Testis (tissue), 3 donors: ENCODE data around the gene MEOX1. TPM values are rescaled to one million over a fixed set of nuclear protein-coding genes. Genes with fewer than 3 reads are reported as not detected.
A peak's percentile ranks its signal among the peaks of the same experiment; 100 is the strongest.

Experiments
- DNase-seq: peaks from one replicate; pipeline ENCODE4 v3.0.0-alpha.2; 2019
- H3K27ac ChIP-seq, 2 donors: fragments of 200-600 bp; sonication (generic); one replicate each; pipeline ENCODE4 v1.5.1; 2019
- H3K27me3 ChIP-seq: fragments of 200-600 bp; sonication (generic); one replicate; pipeline ENCODE4 v1.5.1; 2019
- H3K36me3 ChIP-seq: fragments of 200-600 bp; sonication (generic); one replicate; pipeline ENCODE4 v1.5.1; 2017; ENCODE audit warnings: low read depth; ENCODE audit errors: missing control alignments
- H3K4me1 ChIP-seq: fragments of 200-600 bp; sonication (generic); one replicate; pipeline ENCODE4 v1.5.1; 2019
- H3K4me3 ChIP-seq, 2 donors: fragments of 200-600 bp; sonication (generic); one replicate each; pipeline ENCODE4 v1.5.1; 2017 to 2019
- H3K9me3 ChIP-seq: fragments of 200-600 bp; sonication (generic); one replicate; pipeline ENCODE4 v1.5.1; 2017
- CTCF ChIP-seq, 3 experiments: fragments of 450-650 bp in 2 of 3; fragments of 200-600 bp in 1 of 3; sonication (generic) in 1 of 3; IDR thresholded peaks; one replicate each; pipeline ENCODE4 v1.5.1; 2016 to 2019; ENCODE audit warnings: antibody characterized with exemption in 3 of 3, mild to moderate bottlenecking in 2 of 3, moderate library complexity in 1 of 3
- POLR2A ChIP-seq: fragments of 450-650 bp; IDR thresholded peaks from one replicate; pipeline ENCODE4 v1.6.1; 2017; ENCODE audit warnings: antibody characterized with exemption, mild to moderate bottlenecking, moderate library complexity
- WGBS, 2 donors: methylation state at CpG; one replicate each; pipeline ENCODE4 v1.1.5; 2018; 5-methylcytosine and 5-hydroxymethylcytosine counted together
- intact Hi-C: fragments of 100-400 bp; cut with DNase I; formaldehyde crosslinking; loops from one replicate; pipeline ENCODE4 v1.15.1; 2023; ENCODE audit warnings: low total_unique reads
- polyA plus RNA-seq: library from polyadenylated mRNA; stranded (reverse); fragments of 350-450 nt; fragmentation: Illumina TruSeq; extraction: RNeasy Lipid Tissue Mini Kit (QIAGEN cat#74804); gene quantifications from one replicate; pipeline ENCODE4 v1.2.3, GENCODE V29; 2014; ENCODE audit warnings: low read depth, low replicate concordance; ENCODE audit not compliant: insufficient read depth
- total RNA-seq, 2 donors: library from RNA; depleted of rRNA; stranded (reverse); fragments of >200 nt; gene quantifications; one replicate each; pipeline ENCODE4 v1.2.3, GENCODE V29; 2016

Gene MEOX1
- total and polyA plus RNA-seq, 3 donors from 2014 or later, result 0.12 to 6.1 (median 2.8) TPM

DNA sequence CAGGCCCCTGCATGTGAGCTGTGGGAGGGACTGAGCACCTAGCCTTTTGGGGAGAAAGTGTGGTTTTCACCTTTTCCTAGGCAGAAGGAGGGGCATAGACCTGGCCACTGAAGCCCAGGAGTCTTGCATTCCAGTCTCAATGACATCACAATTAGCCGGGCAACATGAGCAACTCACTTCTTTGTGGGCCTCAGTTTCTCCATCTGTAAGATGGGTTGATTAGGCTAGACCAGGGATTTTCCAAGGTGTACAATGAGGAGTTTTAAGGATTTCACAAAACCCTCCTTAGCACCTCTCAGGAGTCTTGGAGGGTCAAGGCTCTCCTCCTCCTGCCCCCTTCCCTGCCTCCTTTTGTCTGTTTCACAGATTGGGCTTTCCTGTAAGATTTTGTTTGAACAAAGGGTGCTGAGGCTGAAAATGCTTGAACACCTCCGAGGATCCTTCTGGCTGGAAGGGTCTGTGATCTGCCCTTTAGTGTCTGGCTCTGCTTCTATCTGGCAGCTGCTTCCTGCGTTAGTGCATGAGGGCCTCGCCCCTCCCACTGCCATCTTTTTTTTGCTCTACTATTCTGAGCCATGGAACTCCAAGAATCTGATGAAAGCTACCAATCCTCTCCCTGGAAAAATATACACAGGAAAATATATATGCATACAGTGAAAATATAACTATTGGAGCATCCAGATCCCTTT, 63.2 kb downstream of the MEOX1 start:
- no peaks in the 10 kb centered on the region for H3K27me3 ChIP-seq
- intact Hi-C loops, result no loop called here
- no peak overlapping the region for H3K4me3 ChIP-seq
- H3K36me3 ChIP-seq, result no peaks in the 10 kb centered on the region
- no peak for TF ChIP-seq POLR2A
- no peak for TF ChIP-seq CTCF (IDR thresholded peaks at IDR 0.05)
- H3K27ac ChIP-seq, result no peak overlapping the region
- DNase-seq, result no peak
- no peaks in the 10 kb centered on the region for H3K4me1 ChIP-seq
- H3K9me3 ChIP-seq, result no peaks in the 10 kb centered on the region
- whole genome bisulfite sequencing, 2 donors, result 51 to 73% methylated on average over 4 of the region's 4 CpGs

- intact Hi-C loops, result no loop called here
- no peaks in the 10 kb centered on the region for H3K9me3 ChIP-seq
- WGBS, 2 donors, result 80 to 88% methylated on average over 11 of the region's 11 CpGs
- no peak for DNase-seq
- TF ChIP-seq CTCF (IDR thresholded peaks at IDR 0.05) (no peak), POLR2A (no peak)
- H3K4me3 ChIP-seq, result no peak overlapping the region
- no peak overlapping the region for H3K27ac ChIP-seq
- H3K4me1 ChIP-seq, result no peaks in the 10 kb centered on the region
- no peaks in the 10 kb centered on the region for H3K36me3 ChIP-seq
- no peaks in the 10 kb centered on the region for H3K27me3 ChIP-seq
These were observed 63.9 kb downstream of the MEOX1 start for GRCh38 chr17:43597624-43598356.

- no peak for TF ChIP-seq POLR2A
- TF ChIP-seq CTCF (IDR thresholded peaks at IDR 0.05), result no peak
- DNase-seq, result no peak
- H3K27me3 ChIP-seq, result no peaks in the 10 kb centered on the region
- H3K4me3 ChIP-seq, result no peak overlapping the region
- H3K4me1 ChIP-seq, result peaks cover 11% of the 10 kb centered on the region
- H3K36me3 ChIP-seq, result no peaks in the 10 kb centered on the region
- H3K27ac ChIP-seq, result no peak overlapping the region
- 70 to 81% methylated on average over 4 of the region's 4 CpGs for WGBS, 2 donors
- intact Hi-C loops, result no loop called here
- H3K9me3 ChIP-seq, result no peaks in the 10 kb centered on the region
These were observed 66.3 kb downstream of the MEOX1 start for GRCh38 chr17:43595466-43595865.

DNA sequence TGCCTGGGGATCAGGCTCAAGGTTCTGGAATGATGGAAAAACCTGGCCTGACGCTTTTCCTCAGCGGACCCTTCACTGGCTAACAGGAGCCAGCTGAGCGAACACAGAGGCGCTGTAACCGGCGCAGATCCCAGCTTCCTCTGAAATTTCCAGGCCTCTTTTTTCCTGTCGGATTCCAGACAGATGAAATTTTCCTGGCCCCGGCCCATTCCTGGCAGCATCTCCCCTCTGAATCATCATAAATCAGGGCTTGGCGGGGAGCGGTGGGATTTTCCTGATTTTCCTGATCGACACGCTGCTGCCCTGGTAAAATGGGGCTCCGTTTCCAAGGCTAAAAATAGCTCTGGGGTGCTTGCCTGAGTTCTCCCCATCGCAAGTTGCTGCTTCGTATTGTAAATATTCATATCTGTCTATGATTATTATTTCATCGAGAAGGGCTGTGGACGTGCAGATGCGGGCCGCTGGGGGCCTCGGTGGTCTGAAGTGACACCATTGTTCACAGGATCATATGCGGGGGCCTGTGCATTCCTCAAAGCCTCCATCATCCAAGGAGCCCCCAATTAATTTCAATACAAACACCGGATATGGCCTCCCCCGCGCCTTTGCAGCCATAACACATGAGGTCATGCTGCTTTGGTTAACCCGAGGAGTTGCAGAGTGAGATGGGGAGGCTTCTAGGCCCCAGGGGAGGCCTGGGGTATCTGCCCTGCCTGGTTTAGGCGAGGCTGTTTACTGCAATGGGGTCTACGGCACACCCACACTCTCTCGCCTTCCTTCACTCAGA, 69.8 kb downstream of the MEOX1 start:
- no peak for TF ChIP-seq POLR2A
- peak in 1 of 3 experiments; percentile 5 for TF ChIP-seq CTCF (IDR thresholded peaks at IDR 0.05)
- H3K36me3 ChIP-seq, result no peaks in the 10 kb centered on the region
- no peaks in the 10 kb centered on the region for H3K9me3 ChIP-seq
- intact Hi-C loops, result no loop called here
- WGBS, 2 donors, result 22 to 31% methylated on average over 25 to 28 of the region's 28 CpGs
- peak; percentile 29 for DNase-seq
- H3K4me3 ChIP-seq, result no peak overlapping the region
- peaks cover 11% of the 10 kb centered on the region for H3K4me1 ChIP-seq
- H3K27ac ChIP-seq, result peak overlapping the region in 1 of 2 donors; percentile 80
- H3K27me3 ChIP-seq, result no peaks in the 10 kb centered on the region
